GM10248 (cell line): ENCODE results near the gene PPP1R17.

Source experiments
- CTCF ChIA-PET: fragments of 300-600 bp; sonication (Branson Sonifier 250); formaldehyde crosslinking; extraction: SDS; loops from one replicate; lab custom pipeline; 2021; ENCODE audit warnings: antibody characterized with exemption; lab: Yijun Ruan, JAX
- POLR2A ChIA-PET: fragments of 350-650 bp; sonication (Branson Sonifier 250); formaldehyde crosslinking; extraction: SDS; loops from one replicate; lab custom pipeline; 2020; ENCODE audit warnings: antibody characterized with exemption; lab: Yijun Ruan, JAX
- DNase-seq: peaks from one replicate; pipeline ENCODE4 v3.0.0; 2012; ENCODE audit errors: extremely low spot score
- TF ChIP-seq, protein P1 (sequence below): IDR thresholded peaks from 2 replicates; pipeline ENCODE4 v1.5.1; 2012; ENCODE audit warnings: mild to moderate bottlenecking, low read depth; ENCODE audit errors: extremely low read depth, missing control alignments, control extremely low read depth

PPP1R17 gene

DNA sequence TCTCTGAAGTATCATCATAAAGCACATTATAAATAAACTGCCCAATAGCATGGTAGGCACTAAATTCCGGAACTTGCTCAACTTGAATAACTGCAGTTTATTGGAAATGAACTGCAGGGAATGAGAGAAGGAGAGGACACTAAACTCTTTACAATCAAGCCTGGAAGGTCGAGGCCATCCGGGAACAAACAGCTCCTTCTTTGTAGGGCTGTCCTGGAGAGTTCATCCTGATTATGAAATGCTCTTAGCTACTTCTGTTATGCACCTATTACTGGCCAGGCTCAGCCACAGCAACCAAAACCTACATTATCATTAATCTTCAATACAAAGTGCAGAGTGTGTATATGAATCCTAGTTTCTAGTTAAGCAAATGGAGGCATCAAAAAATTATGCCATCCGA lies 64.7 kb downstream of the PPP1R17 start:
- ChIA-PET POLR2A (no interaction called here), CTCF (no interaction called here)
- DNase-seq, result no peak
- TF ChIP-seq, protein P1, sequence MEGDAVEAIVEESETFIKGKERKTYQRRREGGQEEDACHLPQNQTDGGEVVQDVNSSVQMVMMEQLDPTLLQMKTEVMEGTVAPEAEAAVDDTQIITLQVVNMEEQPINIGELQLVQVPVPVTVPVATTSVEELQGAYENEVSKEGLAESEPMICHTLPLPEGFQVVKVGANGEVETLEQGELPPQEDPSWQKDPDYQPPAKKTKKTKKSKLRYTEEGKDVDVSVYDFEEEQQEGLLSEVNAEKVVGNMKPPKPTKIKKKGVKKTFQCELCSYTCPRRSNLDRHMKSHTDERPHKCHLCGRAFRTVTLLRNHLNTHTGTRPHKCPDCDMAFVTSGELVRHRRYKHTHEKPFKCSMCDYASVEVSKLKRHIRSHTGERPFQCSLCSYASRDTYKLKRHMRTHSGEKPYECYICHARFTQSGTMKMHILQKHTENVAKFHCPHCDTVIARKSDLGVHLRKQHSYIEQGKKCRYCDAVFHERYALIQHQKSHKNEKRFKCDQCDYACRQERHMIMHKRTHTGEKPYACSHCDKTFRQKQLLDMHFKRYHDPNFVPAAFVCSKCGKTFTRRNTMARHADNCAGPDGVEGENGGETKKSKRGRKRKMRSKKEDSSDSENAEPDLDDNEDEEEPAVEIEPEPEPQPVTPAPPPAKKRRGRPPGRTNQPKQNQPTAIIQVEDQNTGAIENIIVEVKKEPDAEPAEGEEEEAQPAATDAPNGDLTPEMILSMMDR, result no peak
